ENCODE measurements around the gene DNAH9. TPM values are rescaled to one million over a fixed set of nuclear protein-coding genes. Genes with fewer than 3 reads are reported as not detected.
A peak's percentile ranks its signal among the peaks of the same experiment; 100 is the strongest.

Gene DNAH9
- total RNA-seq, 1 experiment from 2014 or later, result 0.22 TPM

DNA sequence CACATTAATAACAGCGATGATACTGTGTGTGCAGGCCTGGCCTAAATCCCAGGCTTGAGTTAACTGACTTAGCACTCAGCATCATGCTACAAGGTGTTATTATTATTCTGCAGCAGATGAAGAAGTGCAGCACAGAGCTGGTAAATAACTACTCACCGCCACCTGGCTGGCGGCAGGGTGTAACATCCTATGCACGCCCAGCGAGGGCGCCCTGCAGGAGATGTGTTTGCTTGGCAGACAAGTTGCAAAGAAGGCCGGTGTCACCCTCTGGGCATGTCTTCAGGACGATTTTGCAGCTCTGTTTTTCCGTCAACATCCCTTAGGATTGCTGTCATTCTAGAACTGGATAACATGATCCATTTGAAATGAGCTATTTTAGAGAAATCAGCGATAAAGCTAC, 30.1 kb downstream of the DNAH9 start:
- Mint-ChIP-seq H3K36me3 (ENCODE audit: insufficient read depth in 1 of 3, low read depth in 3 of 3) (no peaks in the 10 kb centered on the region), H3K27me3 (ENCODE audit: low read depth) (peaks cover 3% of the 10 kb centered on the region; the same call in 1 of the 2 replicates), H3K27ac (no peak overlapping the region), H3K4me3 (no peak overlapping the region), H3K9me3 (no peaks in the 10 kb centered on the region; a peak in 1 of 5 replicates), H3K4me1 (peaks cover 0 to 5% of the 10 kb centered on the region in 2 experiments; a peak in 1 of 4 replicates)
- Histone ChIP-seq H3T11ph (ENCODE audit: low read length) (no peak overlapping the region), H2AFZ (ENCODE audit: low read length) (no peak overlapping the region), H3K4me1 (ENCODE audit: insufficient read depth, low read length) (no peaks in the 10 kb centered on the region), H3K56ac (ENCODE audit: insufficient read length, low read depth, low read length) (no peak overlapping the region), H2BK5ac (ENCODE audit: insufficient read length, low read length) (no peak overlapping the region), H3K27me3 (ENCODE audit: insufficient read depth, low read length) (no peaks in the 10 kb centered on the region), H2BK120ac (ENCODE audit: low read depth, low read length, poor library complexity, severe bottlenecking) (no peak overlapping the region), H4K91ac (ENCODE audit: insufficient read length, low read depth, low read length) (no peak overlapping the region), H3K9ac (ENCODE audit: extremely low read depth, insufficient read length, low read length) (no peak overlapping the region), H2BK15ac (ENCODE audit: low read depth, low read length) (no peak overlapping the region), H3K79me2 (ENCODE audit: insufficient read depth, low read length) (no peaks in the 10 kb centered on the region), H4K20me1 (ENCODE audit: control insufficient read depth, insufficient read depth, insufficient read length) (no peaks in the 10 kb centered on the region), H3K18ac (ENCODE audit: insufficient read length, low read depth, low read length) (no peak overlapping the region), H3K27ac (ENCODE audit: insufficient read length, low read depth, low read length) (no peak overlapping the region), H2BK20ac (ENCODE audit: low read depth, low read length, poor library complexity, severe bottlenecking) (no peak overlapping the region), H3K4ac (ENCODE audit: low read depth, low read length) (no peak overlapping the region), H3K9me3 (ENCODE audit: control insufficient read depth, low read depth, low read length) (no peaks in the 10 kb centered on the region), H3K23me2 (ENCODE audit: insufficient read length, low read depth, low read length, poor library complexity, severe bottlenecking) (no peaks in the 10 kb centered on the region), H3K23ac (ENCODE audit: insufficient read length, low read depth, low read length) (no peak overlapping the region), H2AK5ac (ENCODE audit: insufficient read length, low read length) (no peak overlapping the region), H2BK12ac (ENCODE audit: insufficient read length, low read depth, low read length) (no peak overlapping the region), H3K79me1 (ENCODE audit: insufficient read depth, low read depth, low read length, poor library complexity, severe bottlenecking) (no peaks in the 10 kb centered on the region), H4K5ac (ENCODE audit: insufficient read length, low read depth, low read length) (no peak overlapping the region), H4K8ac (replicated peaks; ENCODE audit: insufficient read length, low read depth, low read length) (no peak overlapping the region), H3K14ac (ENCODE audit: insufficient read depth, low read length) (no peak overlapping the region), H3K4me2 (ENCODE audit: insufficient read depth, insufficient read length, low read length) (no peak overlapping the region)
- peak; percentile 88 for DNase-seq
- no CpG with 5 or more reads among the region's 10 CpGs for WGBS (ENCODE audit: extremely low coverage, insufficient read length, low lambda C conversion rate)
- TF ChIP-seq, protein P1, sequence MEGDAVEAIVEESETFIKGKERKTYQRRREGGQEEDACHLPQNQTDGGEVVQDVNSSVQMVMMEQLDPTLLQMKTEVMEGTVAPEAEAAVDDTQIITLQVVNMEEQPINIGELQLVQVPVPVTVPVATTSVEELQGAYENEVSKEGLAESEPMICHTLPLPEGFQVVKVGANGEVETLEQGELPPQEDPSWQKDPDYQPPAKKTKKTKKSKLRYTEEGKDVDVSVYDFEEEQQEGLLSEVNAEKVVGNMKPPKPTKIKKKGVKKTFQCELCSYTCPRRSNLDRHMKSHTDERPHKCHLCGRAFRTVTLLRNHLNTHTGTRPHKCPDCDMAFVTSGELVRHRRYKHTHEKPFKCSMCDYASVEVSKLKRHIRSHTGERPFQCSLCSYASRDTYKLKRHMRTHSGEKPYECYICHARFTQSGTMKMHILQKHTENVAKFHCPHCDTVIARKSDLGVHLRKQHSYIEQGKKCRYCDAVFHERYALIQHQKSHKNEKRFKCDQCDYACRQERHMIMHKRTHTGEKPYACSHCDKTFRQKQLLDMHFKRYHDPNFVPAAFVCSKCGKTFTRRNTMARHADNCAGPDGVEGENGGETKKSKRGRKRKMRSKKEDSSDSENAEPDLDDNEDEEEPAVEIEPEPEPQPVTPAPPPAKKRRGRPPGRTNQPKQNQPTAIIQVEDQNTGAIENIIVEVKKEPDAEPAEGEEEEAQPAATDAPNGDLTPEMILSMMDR (conservative IDR thresholded peaks at IDR 0.05), result peak; percentile 80
